Karpas-422 (cell line): ENCODE results near the gene TFCP2. TPM values are rescaled to one million over a fixed set of nuclear protein-coding genes. Genes with fewer than 3 reads are reported as not detected.
A peak's percentile ranks its signal among the peaks of the same experiment; 100 is the strongest.

Experiments
- DNase-seq: peaks from one replicate; pipeline ENCODE4 v3.0.0-alpha.2; 2015
- H2AFZ ChIP-seq: fragments of 200-600 bp; sonication (generic); 2 replicates; pipeline ENCODE4 v1.6.1; 2014; ENCODE audit warnings: antibody characterized with exemption, low read length, mixed read lengths
- H3K27ac ChIP-seq: fragments of 200-600 bp; sonication (generic); 2 replicates; pipeline ENCODE4 v1.5.1; 2014; ENCODE audit warnings: mild to moderate bottlenecking, low read length, moderate library complexity
- H3K27me3 ChIP-seq: fragments of 200-600 bp; sonication (generic); 2 replicates; pipeline ENCODE4 v1.6.1; 2014; ENCODE audit warnings: low read length, mixed read lengths
- H3K36me3 ChIP-seq: fragments of 200-600 bp; sonication (generic); 2 replicates; pipeline ENCODE4 v1.6.1; 2014; ENCODE audit warnings: low read length, mixed read lengths; ENCODE audit not compliant: insufficient read depth
- H3K4me1 ChIP-seq: fragments of 200-600 bp; sonication (generic); 2 replicates; pipeline ENCODE4 v1.6.1; 2014; ENCODE audit warnings: mild to moderate bottlenecking, low read length, mixed read lengths
- H3K4me2 ChIP-seq: fragments of 200-600 bp; sonication (generic); 2 replicates; pipeline ENCODE4 v1.6.1; 2014; ENCODE audit warnings: low read length, low read depth, mild to moderate bottlenecking; ENCODE audit not compliant: poor library complexity, severe bottlenecking
- H3K4me3 ChIP-seq: fragments of 200-600 bp; sonication (generic); 2 replicates; pipeline ENCODE4 v1.5.1; 2014; ENCODE audit warnings: mild to moderate bottlenecking, antibody characterized with exemption, low read length, mixed read lengths
- H3K79me2 ChIP-seq: fragments of 200-600 bp; sonication (generic); 2 replicates; pipeline ENCODE4 v1.6.1; 2014; ENCODE audit warnings: mild to moderate bottlenecking, low read length, mixed read lengths
- H3K9ac ChIP-seq: fragments of 200-600 bp; sonication (generic); 2 replicates; pipeline ENCODE4 v1.6.0; 2014; ENCODE audit warnings: low read length
- H3K9me2 ChIP-seq: fragments of 200-600 bp; sonication (generic), shearing (Covaris generic); replicated peaks from 2 replicates; pipeline ENCODE4 v1.6.0; 2014; ENCODE audit warnings: mild to moderate bottlenecking, low read length, moderate library complexity; ENCODE audit not compliant: insufficient read depth
- H3K9me3 ChIP-seq: fragments of 300-700, 200-600 bp; sonication (generic); 2 replicates; pipeline ENCODE4 v1.6.1; 2014; ENCODE audit warnings: low read length, mixed read lengths
- H4K20me1 ChIP-seq: fragments of 200-600 bp; sonication (generic); 2 replicates; pipeline ENCODE4 v1.6.1; 2014; ENCODE audit warnings: mild to moderate bottlenecking, antibody characterized with exemption, low read length, low read depth; ENCODE audit not compliant: insufficient read depth
- total RNA-seq: library from RNA; depleted of rRNA; stranded (reverse); fragments of >200 nt; shearing (Covaris generic); gene quantifications from 2 replicates; pipeline ENCODE4 v1.2.3, GENCODE V29; 2014; ENCODE audit warnings: low replicate concordance

Gene TFCP2
- total RNA-seq, 1 experiment from 2014 or later = 26.5 TPM

GRCh38 chr12:51070004-51070403 is 102.9 kb downstream of the TFCP2 start:
- Histone ChIP-seq H3K27me3 (no peaks in the 10 kb centered on the region), H3K4me2 (no peak overlapping the region), H4K20me1 (no peaks in the 10 kb centered on the region), H3K79me2 (no peaks in the 10 kb centered on the region), H3K9me2 (no peaks in the 10 kb centered on the region), H3K9ac (no peak overlapping the region), H3K4me3 (no peak overlapping the region), H2AFZ (no peak overlapping the region), H3K36me3 (peaks cover 3% of the 10 kb centered on the region; the same call in 1 of the 2 replicates), H3K4me1 (no peaks in the 10 kb centered on the region), H3K27ac (no peak overlapping the region), H3K9me3 (no peaks in the 10 kb centered on the region)
- DNase-seq = no peak

GRCh38 chr12:51067771-51068170 is 105.2 kb downstream of the TFCP2 start:
- Histone ChIP-seq H3K4me3 (no peak overlapping the region), H4K20me1 (no peaks in the 10 kb centered on the region), H3K36me3 (peaks cover 4% of the 10 kb centered on the region; the same call in 1 of the 2 replicates), H3K9me3 (no peaks in the 10 kb centered on the region), H2AFZ (no peak overlapping the region), H3K27me3 (no peaks in the 10 kb centered on the region), H3K27ac (no peak overlapping the region), H3K9ac (no peak overlapping the region), H3K4me1 (no peaks in the 10 kb centered on the region), H3K9me2 (no peaks in the 10 kb centered on the region), H3K79me2 (no peaks in the 10 kb centered on the region), H3K4me2 (no peak overlapping the region)
- DNase-seq = no peak

- Histone ChIP-seq H3K36me3 (peaks cover 9% of the 10 kb centered on the region; the same call in 1 of the 2 replicates), H3K4me1 (no peaks in the 10 kb centered on the region), H3K27ac (no peak overlapping the region), H4K20me1 (no peaks in the 10 kb centered on the region), H3K4me3 (no peak overlapping the region), H3K9ac (no peak overlapping the region), H2AFZ (no peak overlapping the region), H3K9me3 (no peaks in the 10 kb centered on the region), H3K79me2 (no peaks in the 10 kb centered on the region), H3K27me3 (no peaks in the 10 kb centered on the region), H3K9me2 (no peaks in the 10 kb centered on the region), H3K4me2 (no peak overlapping the region)
- DNase-seq = no peak
These were observed 105.7 kb downstream of the TFCP2 start for GRCh38 chr12:51067229-51067628.

GRCh38 chr12:51065530-51065929 is 107.4 kb downstream of the TFCP2 start:
- no peak for DNase-seq
- Histone ChIP-seq H3K79me2 (no peaks in the 10 kb centered on the region), H3K9me2 (no peaks in the 10 kb centered on the region), H3K36me3 (peaks cover 18% of the 10 kb centered on the region; the same call in 1 of the 2 replicates), H3K27me3 (no peaks in the 10 kb centered on the region), H3K27ac (no peak overlapping the region), H3K9ac (no peak overlapping the region), H3K4me1 (no peaks in the 10 kb centered on the region), H3K4me3 (no peak overlapping the region), H2AFZ (no peak overlapping the region), H4K20me1 (no peaks in the 10 kb centered on the region), H3K9me3 (no peaks in the 10 kb centered on the region), H3K4me2 (no peak overlapping the region)

- no peaks in the 10 kb centered on the region for H3K4me1 ChIP-seq
- H3K27ac ChIP-seq = no peak overlapping the region
- H4K20me1 ChIP-seq = no peaks in the 10 kb centered on the region
- peaks cover 21% of the 10 kb centered on the region; the same call in 1 of the 2 replicates for H3K36me3 ChIP-seq
- H3K9me3 ChIP-seq = no peaks in the 10 kb centered on the region
- no peaks in the 10 kb centered on the region for H3K79me2 ChIP-seq
- no peak overlapping the region for H3K9ac ChIP-seq
- no peak overlapping the region for H2AFZ ChIP-seq
- no peak overlapping the region for H3K4me2 ChIP-seq
- H3K4me3 ChIP-seq = no peak overlapping the region
- DNase-seq = no peak
- H3K9me2 ChIP-seq = no peaks in the 10 kb centered on the region
- H3K27me3 ChIP-seq = no peaks in the 10 kb centered on the region
These were observed 110.1 kb downstream of the TFCP2 start for GRCh38 chr12:51062631-51063397.

- Histone ChIP-seq H3K36me3 (peaks cover 31% of the 10 kb centered on the region; the same call in 1 of the 2 replicates), H4K20me1 (no peaks in the 10 kb centered on the region), H3K9ac (no peak overlapping the region), H3K4me3 (no peak overlapping the region), H3K9me2 (no peaks in the 10 kb centered on the region), H3K9me3 (no peaks in the 10 kb centered on the region), H3K27me3 (no peaks in the 10 kb centered on the region), H2AFZ (no peak overlapping the region), H3K4me2 (no peak overlapping the region), H3K27ac (no peak overlapping the region), H3K79me2 (no peaks in the 10 kb centered on the region), H3K4me1 (no peaks in the 10 kb centered on the region)
- DNase-seq = peak; percentile 33
These were observed 113.8 kb downstream of the TFCP2 start for GRCh38 chr12:51059086-51059485.

- H3K9me2 ChIP-seq = no peaks in the 10 kb centered on the region
These were observed 116.7 kb downstream of the TFCP2 start for GRCh38 chr12:51056242-51056641.

GRCh38 chr12:51055060-51055459 is 117.9 kb downstream of the TFCP2 start:
- H3K4me3 ChIP-seq = no peak overlapping the region
- peaks cover 13% of the 10 kb centered on the region; the same call in 1 of the 2 replicates for H3K79me2 ChIP-seq
- no peak for DNase-seq
- H3K4me1 ChIP-seq = peaks cover under 1% of the 10 kb centered on the region; the same call in 1 of the 2 replicates
- no peaks in the 10 kb centered on the region for H3K9me3 ChIP-seq
- H4K20me1 ChIP-seq = no peaks in the 10 kb centered on the region
- H3K9me2 ChIP-seq = no peaks in the 10 kb centered on the region
- no peak overlapping the region for H2AFZ ChIP-seq
- no peaks in the 10 kb centered on the region for H3K27me3 ChIP-seq
- H3K4me2 ChIP-seq = no peak overlapping the region
- H3K36me3 ChIP-seq = peaks cover 35% of the 10 kb centered on the region; the same call in 1 of the 2 replicates
- H3K9ac ChIP-seq = no peak overlapping the region
- no peak overlapping the region for H3K27ac ChIP-seq

More at GRCh38 chr12:51056242-51056641, 116.7 kb downstream of the TFCP2 start:
- Histone ChIP-seq H3K9me3 (no peaks in the 10 kb centered on the region), H3K79me2 (0 out of 2 replicates have a peak, but pooled peaks cover 7% of the 10 kb centered on the region), H3K4me2 (no peak overlapping the region), H3K4me3 (no peak overlapping the region), H3K36me3 (peaks cover 31% of the 10 kb centered on the region; the same call in 1 of the 2 replicates), H3K4me1 (no peaks in the 10 kb centered on the region), H3K27ac (no peak overlapping the region), H3K27me3 (no peaks in the 10 kb centered on the region), H4K20me1 (no peaks in the 10 kb centered on the region), H2AFZ (no peak overlapping the region), H3K9ac (no peak overlapping the region)
- no peak for DNase-seq
